RPMI7951 (cell line): Measurements from ENCODE around the gene BTBD2. TPM values are rescaled to one million over a fixed set of nuclear protein-coding genes. Genes with fewer than 3 reads are reported as not detected.
A peak's percentile ranks its signal among the peaks of the same experiment; 100 is the strongest.

Source experiments
- DNase-seq: peaks from one replicate; pipeline ENCODE4 v3.0.0-alpha.2; 2012; ENCODE audit warnings: low read depth
- total RNA-seq: library from RNA; depleted of rRNA; stranded (reverse); fragments of >200 nt; shearing (Covaris generic); gene quantifications from 2 replicates; pipeline ENCODE4 v1.2.3, GENCODE V29; 2014

Gene BTBD2
- total RNA-seq, 1 experiment from 2014 or later: 37.0 TPM

DNA sequence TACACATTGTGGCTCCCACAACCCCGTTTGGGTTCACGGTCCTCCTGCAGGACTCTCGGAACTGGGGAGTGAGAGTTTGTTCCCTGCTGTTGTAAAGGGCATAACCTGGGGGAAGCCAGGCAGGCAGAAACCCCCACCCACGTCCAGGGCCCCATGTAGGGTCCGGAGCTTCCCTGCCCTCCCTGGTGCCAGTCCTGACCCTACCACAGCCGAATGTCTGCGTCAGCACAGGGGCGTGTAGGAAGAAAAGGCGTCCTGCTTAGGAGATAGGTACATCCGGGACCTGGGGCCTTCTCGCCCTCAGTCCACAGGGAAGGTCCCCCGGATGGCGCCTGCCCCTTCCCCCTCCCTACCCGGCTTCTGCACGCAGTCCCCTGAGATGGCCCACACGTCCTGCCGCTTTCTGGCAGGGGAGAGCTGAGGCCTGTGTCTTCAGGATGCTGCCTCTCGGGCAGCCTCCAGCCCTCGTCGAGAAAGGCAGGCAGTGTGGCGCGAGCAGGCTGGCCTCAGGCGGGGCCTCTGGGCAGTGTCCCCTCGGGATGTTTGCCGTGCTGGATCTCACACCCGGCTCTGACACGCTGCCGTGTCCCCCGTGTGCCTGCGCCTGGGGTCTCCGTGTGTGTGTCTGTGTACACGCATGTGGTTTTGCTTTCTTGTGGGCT lies 55.5 kb downstream of the BTBD2 start:
- no peak for DNase-seq

DNA sequence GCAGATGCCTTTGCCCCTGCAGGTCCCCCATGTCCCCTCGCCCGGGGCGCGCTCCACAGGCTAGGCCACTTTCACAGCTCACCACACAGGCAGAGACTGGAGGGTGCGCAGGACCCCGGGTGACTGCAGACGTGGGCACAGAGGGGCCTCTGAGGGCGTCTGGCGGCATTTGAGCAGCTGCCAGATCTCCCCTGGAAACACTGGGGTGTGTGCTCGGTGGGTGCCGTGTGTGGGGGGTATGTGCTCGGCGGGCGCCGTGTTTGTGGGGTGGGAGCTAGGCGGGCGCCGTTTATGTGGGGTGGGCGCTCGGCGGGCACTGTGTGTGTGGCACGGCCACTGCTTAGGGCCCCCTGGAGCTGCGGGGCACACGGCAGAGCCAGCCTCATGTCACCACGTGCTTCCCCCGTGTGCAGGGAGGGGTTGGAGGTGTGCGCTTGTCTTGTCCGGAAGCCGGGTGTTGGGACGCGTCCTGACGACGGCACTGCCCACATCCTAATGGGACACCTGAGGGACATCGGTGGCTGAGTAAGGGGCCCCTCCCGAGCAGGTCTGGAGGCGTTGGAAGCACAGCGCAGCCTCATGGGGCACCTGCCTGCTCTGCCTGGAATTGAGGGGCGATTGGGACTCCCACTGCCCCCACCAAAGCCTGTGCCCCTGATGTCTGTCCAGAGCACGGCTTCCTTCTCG lies 57.8 kb downstream of the BTBD2 start:
- DNase-seq: no peak

DNA sequence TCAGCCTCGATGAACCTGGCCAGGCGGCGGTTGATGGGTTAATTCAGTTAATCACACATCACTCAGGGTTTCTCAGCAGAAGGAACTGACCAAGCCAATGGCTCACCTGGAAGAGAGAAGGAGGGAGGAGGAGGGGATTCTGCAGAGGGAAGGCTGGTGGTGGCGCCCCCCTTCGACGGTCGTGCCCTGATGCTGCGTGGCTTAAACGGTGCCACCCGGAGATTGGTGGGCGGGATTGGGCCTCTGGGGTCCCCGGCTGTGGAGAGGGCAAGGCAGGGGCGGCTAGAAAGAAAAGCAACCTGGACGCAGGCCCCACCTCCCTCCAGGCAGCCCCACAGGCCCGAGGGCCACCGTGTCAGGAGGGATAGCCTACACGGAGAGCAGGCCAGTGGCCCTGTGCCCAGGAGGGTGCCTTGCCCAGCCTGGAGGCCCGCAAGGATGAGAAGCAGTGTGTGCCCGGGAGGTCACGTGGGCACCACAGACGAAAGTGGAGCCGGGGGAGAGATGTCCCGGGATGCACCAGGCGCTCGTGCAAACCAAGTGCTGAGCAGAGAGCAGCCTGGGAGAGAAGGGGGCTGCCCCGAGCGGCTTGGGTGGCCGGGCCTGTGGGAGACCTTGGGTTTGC lies 58.5 kb downstream of the BTBD2 start:
- no peak for DNase-seq

DNA sequence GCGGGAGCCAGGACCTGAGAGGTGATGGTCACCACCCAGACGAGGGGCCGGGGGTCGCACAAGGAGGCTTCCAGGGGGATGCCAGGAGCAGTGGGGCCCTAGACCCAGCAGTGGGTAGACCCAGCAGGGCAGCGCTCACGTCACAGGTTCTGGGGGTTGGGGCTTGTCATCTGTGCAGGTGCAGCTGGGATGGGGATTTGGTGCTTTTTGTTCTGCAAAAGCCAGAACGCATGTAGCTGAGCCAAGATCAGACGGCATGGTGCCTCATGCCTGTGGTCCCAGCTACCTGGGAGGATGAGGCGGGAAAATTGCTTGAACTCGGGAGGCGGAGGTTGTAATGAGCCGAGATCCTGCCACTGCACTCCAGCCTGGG lies 59.4 kb downstream of the BTBD2 start:
- no peak for DNase-seq

DNA sequence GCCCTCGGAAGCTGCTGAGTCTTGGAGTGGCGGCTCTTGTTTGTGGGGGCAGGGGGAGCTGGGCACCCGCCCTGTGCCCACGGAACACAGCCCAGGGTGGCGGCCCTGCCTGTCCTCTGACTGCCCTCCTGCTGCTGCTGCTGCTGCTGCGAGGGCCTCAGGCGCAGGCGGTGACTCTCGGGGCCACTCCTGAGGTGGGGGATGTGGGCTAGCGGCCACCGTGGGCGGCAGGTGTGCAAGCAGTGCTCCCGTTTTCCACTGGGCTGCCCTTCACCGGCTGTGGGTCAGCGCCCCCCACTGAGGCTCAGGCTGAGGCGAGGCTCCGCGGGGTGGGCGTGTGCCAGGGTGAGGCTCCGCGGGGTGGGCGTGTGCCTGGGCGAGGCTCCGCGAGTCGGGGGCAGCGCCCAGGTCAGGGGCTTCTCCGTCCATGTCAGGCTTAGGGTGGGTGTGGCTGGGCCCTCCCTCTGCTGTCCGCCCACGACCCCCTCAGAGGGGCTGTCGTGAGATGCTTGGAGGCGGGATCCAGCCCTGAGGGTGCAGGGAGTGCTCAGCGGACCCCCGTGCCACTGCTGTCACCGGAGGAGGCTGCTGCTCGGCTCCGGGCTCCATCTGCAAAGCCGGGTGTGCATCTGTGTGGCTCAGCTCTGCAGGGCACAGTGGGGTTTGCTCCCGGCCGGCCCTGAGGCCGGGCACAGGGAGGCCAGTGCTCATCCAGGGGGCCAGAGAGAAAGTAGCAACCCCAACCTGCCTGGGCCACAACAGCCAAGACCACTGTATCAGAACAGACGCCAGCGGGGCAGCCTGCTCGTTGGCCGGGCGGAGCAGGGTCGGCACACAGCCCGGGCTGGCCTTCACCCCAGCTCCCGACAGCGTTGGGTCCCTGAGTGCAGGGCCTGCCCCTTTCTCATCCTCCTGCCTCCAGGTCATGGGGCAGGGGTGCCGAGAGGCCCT lies 60.1 kb downstream of the BTBD2 start:
- no peak for DNase-seq

DNA sequence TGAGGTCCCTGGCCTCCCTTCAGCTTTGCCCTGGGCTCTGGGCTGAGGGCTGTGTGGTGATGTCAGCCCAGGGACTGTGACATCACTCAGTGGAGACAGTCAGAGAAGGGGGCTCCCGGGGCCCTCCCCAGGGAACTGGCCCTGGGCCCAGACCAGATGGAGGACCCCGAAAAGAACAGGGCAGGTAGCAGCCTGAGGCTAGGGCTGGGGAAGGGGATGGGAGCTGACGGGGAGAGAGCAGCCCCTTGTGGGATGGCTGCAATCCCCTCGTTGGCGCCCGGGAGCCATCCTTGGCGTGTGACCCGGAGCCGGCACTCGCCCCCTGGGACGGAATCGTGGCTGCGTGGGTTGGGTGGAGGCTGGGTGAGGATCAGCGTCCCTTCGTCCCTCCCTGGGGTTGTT lies 61.0 kb downstream of the BTBD2 start:
- no peak for DNase-seq

DNA sequence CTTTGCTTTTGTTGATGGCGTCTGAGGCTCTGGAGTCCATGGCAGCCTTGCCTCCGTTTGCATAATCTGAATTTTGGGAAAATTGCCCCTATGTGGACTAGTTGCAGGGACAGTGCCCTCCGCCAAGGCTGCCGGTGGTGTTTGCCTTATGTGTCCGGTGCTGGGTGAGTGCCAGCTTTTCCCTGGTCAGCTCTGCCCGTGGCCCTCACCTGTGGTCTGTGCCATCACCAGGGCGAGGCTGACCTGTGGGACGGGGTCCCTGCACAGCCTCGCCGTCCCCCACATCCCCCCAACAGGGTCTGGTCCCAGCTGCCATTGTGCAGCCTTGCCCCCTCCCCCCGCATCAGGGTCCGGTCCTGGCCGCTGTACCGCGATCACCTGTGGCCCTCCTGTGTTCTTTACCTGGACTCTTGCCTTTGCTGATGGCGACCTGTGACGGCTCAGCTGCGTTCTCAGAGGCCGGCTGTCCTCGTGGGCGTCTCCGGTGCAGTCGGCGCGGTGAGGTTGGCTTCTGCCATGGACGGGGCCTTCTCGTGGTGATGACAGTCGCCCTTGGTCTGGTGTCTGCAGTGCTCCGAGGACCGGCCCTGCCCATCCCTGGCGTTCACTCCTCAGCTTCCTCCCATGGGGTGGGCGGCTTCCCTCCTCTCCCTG lies 61.9 kb downstream of the BTBD2 start:
- DNase-seq: no peak

DNA sequence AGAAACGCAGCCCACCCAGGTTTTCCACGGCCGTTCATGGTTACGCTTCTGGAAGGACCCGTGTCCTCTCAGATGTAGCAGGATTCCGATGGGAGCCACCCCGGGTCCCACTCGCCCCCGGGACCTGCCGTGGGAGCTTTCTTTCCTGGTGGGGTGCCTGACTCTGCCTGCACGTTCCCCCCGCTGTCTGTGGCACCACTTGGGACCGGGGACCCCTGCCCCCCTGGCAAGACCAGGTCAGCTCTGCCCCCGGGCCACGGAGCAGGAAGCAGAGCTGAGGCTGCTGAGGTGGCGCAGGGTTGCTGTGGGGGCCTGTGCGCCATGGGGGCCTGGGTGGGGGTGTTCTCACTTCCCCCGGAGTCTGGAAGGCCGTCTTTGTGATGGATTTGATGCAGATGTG lies 62.5 kb downstream of the BTBD2 start:
- no peak for DNase-seq

DNA sequence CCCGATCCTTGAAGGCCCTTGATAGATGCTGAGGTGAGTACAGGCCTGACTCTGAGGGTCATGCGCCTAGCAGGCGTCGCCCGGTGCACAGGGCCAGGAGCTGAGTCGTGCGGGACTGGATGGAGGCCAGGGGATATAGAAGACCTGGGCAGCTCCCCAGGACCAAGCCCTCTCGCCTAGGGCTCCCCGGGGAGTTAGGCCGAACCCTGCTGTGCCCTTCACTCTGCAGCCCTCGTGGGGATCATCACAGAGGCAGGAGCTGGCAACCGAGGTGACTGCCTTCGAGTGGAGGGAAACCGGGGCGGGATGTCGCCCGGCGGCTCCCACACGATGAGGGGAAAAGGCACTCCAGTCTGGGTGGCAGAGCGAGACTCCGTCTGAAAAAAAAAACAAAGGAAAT lies 62.9 kb downstream of the BTBD2 start:
- no peak for DNase-seq

DNA sequence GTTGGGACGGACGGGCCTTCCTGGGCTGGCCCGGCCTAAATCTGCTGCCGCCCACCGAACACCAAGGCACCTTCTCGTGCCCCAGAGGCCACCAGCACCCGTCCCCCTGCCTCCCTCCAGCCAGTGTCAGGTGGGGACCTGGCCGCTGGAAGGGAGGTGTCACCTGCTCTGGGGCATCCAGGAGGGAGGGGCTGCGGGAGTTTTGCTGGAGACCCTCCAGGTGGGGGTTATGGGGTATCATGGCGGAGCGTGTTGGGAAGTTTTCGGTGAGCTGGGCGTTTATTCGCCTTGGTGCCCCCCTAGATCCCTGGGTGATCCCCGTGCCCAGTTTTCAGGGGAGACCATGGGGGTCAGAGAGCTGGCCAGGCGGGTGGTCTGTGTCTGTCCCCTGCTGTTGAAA lies 64.9 kb downstream of the BTBD2 start:
- DNase-seq: no peak

DNA sequence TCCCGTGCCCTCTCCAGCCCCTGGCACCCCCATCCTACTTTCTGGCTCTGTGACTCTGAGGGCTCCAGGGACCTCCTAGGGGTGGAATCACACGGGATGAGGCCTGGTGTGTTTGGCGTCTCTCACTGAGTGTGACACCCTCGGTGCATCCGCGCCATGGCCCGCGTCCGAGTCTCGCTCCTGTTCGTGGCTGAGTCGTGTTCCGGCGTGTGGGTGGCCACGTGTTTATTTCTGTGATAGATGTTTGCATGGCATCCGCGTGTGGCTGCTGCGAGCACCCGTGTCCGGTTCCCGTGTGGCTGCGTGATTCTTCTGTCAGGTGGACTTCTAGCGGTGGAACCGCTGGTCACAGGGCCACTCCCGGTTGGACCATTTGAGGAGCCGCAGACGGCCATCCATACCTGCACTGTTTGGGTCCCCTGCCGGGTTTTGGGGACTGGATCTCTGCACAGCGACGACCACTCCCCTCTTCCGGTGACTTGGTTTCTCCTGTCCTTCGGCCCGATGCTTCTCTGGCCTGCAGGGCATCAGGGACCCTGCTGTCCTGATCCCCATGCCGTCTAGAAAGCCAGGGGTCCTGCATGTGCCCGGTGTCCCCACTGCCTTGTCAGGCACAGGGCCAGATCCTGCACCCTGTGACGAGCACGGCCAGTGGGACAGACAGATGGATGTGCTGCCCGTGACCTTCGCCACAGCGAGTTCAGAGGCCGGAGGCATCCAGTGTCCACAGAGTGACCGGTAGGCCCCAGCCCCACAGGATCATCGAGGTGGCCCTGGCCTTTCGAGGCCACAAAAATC lies 66.0 kb downstream of the BTBD2 start:
- no peak for DNase-seq

DNA sequence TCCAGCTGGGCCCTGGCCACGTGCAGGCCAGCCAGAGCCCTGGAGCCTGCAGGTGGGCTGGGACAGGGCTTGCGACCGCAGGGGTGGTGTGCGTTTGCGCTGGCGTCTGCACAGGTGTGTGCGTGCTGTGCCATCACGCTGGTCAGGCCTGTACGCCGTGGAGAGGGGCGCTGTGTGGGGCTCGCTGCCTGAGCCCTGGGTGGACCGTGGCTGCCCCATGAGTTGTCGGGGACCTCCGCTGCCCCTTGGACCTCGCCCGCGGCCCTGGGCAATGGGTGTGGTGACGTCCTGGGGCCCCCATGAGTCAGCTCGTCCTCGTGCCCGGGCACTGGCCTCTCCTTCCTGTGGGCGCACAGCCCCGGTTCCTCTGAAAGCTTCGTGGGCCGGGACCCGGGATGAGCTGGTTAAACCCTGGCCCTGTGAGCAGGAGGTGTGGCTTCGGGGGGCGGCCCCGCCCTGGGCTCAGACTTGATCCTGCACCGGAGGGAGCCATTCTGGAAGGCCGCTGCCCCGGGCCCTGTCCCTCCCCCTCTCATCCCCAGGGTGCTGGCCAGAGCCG lies 67.8 kb downstream of the BTBD2 start:
- DNase-seq: no peak

DNA sequence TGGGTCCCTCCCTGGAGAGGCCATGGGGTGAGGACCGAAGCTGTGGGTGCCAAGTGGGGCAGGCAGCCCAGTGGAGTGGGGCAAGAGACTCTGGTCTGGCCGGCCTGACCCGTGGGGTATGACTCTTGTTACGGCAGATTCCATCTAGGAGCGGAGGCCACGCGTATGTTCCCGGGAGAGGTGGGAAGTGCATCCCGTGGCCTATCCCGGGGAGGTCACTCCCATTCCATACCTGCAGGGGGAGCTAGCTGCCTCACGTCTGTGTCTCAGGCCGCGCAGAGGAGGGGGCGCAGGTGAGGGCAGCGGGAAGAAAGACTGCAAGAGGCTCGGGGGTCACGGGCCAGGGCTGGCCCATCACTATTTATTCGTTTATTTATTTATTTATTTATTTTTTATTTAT lies 69.6 kb downstream of the BTBD2 start:
- no peak for DNase-seq

DNA sequence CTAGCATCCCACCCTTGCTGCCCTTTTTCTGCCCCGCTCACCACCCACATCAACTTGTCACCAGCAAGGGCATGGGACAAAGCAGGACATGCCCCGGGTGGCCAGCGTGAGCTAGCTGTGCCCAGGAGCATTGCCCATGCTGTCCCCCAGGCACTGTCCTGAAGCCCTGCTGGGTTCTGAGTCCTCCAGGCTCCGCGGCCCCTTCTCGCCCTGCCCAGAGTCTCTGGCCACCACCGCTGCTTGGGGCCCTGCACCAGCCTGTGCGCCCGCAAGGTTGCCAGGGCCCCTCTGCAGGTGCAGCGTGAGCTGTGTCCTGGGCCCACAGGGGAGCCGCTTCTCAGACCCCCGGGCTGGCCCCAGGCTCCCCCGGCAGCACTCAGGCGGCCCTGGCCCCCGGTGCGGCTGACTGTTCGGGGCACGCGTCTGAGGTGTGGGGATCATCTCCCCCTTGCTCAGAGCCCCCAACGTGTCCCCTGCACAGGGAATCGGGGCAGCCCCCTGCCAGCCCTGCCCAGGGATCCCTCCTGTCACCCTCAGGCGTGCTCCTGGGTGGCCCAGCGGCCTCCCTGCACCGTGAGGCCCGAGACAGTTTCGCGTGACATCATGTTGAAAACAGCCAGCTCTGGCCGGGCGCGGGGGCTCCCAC lies 70.5 kb downstream of the BTBD2 start:
- no peak for DNase-seq

DNA sequence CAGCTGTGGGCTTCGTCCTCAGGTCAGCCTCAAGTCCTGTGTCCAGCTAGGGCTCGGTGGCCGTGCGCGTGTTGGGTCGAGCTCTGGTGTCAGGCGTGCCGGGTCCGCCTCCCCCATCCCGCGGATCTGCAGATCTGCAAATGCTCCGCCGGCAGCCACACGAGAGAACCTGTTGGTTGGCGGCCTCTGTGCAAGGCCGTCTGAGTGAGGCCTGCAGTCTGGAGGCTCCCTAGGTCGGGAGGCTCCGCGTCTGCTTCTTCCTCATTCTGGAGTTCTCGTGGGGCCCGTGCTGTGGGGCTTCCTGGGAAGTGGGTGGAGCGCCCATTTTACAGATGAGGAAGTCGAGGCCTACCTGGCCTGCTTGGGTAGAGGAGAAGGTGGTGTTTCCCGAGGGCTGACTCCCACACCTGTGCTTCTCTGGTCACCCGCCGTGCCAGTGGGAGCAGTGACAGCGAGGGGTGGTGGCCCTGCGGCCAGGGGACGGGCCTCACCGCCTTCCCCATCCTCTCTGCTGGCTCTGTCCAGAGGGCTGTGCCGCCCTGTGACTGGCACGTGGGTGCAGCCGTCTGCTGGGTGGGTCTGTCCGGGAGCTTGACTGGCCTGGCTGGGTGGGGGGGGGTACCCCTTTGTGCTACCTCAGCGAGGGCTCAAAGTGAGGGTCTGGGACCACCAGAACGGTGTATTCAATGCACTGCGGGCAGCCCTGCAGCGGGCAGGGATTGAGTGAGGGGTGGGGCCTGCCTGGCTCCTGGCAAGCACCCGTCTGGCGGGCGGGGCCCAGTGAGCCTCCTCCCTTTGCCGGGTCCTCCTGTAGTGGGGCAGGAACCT lies 71.2 kb downstream of the BTBD2 start:
- no peak for DNase-seq

DNA sequence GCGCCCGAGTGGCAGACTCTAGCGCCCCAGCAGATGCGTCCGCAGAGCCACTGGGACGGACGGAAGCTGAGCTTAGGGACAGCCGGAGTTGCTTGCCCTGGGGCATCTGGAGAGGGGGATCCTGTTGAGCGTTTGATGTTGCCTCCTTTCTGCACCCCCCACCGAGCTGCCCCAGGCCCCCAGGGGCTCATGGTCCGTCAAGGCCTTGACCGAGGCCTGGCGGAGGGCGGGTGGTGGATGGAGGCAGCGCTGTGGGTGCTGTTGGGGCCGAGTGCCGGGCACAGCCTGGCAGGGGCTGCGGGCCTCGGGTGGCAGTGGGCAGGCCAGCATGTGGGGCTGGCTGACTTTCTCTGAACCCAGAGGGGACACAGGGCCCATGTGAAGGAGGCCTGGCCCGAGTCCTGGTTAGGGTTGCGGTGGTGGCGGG lies 71.8 kb downstream of the BTBD2 start:
- DNase-seq: no peak

DNA sequence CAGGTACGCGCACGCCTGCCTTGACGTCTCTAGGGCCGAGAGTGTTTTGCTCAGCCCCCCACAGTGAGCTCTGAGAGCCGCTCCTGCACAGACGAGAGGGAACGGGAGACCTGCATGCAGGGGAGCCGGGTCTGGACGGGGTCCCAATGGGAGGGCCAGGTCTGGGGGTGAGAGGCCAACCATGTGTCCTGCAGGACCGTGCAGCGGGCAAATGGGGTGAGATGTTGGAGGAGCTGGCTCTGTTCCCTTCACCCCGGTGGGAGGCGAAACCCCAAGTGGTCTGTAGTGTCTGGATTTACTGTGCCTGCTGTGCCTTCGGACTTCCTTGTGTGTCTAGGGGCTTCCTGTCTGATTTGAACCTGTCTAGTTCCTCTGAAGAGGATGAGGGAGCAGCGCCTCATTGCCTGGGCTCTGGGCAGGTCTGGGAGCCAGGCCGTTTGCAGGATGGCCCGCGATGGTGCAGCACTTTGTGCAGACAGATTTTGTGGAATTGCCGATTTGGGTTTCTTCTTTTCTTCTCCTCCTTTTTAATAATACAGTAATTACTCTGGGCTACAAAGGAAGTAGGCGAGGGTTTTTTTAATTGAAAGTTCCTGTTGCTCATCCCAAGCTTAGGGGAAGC lies 72.5 kb downstream of the BTBD2 start:
- DNase-seq: no peak

DNA sequence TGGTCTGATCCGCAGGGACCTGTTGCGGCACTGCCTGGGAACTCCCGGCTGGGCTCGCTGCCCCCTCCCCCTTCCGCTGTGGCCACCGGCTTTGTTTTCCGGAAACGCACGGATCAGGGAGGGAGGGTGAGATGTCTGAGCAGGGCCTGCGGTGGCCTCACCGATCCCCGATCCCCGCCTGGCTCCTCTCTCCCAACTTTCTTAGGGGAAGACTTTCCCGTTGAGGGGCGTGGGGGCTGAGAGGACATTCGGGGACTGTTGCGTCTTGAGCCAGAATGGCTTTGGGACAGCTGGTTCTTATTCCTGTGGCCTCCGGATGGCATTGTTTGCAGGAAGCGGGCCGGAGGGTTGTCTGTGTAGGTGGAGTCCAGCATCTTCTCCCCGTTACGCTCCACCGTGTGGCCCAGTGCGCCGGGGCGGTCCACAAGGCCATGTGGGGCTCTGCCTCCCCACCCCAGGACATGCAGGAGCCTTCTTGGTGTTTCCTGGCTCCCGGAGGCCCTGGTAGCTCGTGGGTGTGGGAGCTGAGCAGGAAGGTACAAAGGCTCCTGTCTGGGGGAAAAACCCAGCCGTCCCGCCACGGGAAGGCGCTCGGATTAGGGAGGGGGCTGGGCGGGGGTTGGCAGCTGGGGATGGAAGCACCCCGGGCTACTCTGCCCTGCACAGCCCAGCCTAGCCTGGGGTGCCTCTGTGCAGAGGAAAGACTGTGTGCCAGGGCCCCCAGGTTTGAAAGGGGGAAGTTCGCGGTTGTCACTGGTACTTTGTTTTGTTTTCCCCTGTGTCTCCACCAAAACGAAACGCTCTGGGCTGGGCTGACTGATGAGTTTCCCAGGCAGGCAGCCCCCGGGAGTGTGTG lies 73.2 kb downstream of the BTBD2 start:
- peak; percentile 68 for DNase-seq
